GM23338 (cell line): ENCODE data around the gene ARHGAP11A. TPM values are rescaled to one million over a fixed set of nuclear protein-coding genes. Genes with fewer than 3 reads are reported as not detected.

ENCODE experiments used
- polyA plus RNA-seq: library from polyadenylated mRNA; unstranded; fragments of >200 nt; fragmentation: Nextera tagmentation; extraction: Ambion mirVana; gene quantifications from 2 replicates; pipeline ENCODE4 v1.2.1, GENCODE V29; 2016
- small RNA-seq: library from RNA; depleted of rRNA; stranded (forward); fragments of <200 nt; gene quantifications from one replicate; pipeline ENCODE3, GENCODE V24; 2014; ENCODE audit warnings: low replicate concordance
- total RNA-seq: library from RNA; depleted of rRNA; stranded (reverse); fragments of >200 nt; shearing (Covaris generic); gene quantifications from 2 replicates; pipeline ENCODE4 v1.2.3, GENCODE V29; 2014; rRNA removed

The ARHGAP11A gene
- total and polyA plus RNA-seq, 2 experiments from 2014 or later = 28.3 to 43.1 TPM

Small RNAs within 50 kb of the gene (small RNA-seq; reads per million reads assigned to genes)
- gene RN7SL286P = not detected

Other genes with a start within 250 kb of the ARHGAP11A start
- not detected in 2 replicates for gene GOLGA8K, start 212.2 kb upstream of the ARHGAP11A start, total RNA-seq
- 0.24 TPM in 1 of 2 replicates, not detected in the other for gene GOLGA8K, start 212.2 kb upstream of the ARHGAP11A start, polyA plus RNA-seq
- gene GOLGA8O, start 159.9 kb upstream of the ARHGAP11A start, total RNA-seq = not detected in 2 replicates
- not detected in 2 replicates for gene GOLGA8O, start 159.9 kb upstream of the ARHGAP11A start, polyA plus RNA-seq
- 0.50 and 14.8 TPM in 2 replicates for gene GOLGA8N, start 22.0 kb upstream of the ARHGAP11A start, total RNA-seq
- 0.17 and 0.40 TPM in 2 replicates for gene GOLGA8N, start 22.0 kb upstream of the ARHGAP11A start, polyA plus RNA-seq
- 48.1 and 49.2 TPM in 2 replicates for gene SCG5, start 26.2 kb downstream of the ARHGAP11A start, total RNA-seq
- gene SCG5, start 26.2 kb downstream of the ARHGAP11A start, polyA plus RNA-seq = 64.4 and 73.3 TPM in 2 replicates
- gene GREM1, start 102.5 kb downstream of the ARHGAP11A start, total RNA-seq = 0.12 and 1.0 TPM in 2 replicates
- gene GREM1, start 102.5 kb downstream of the ARHGAP11A start, polyA plus RNA-seq = 0.21 and 0.27 TPM in 2 replicates